Breast epithelium (tissue), 3 donors: ENCODE data around the gene OXA1L.

ENCODE experiments used
- CTCF ChIP-seq, 3 donors: fragments of 450-650 bp; IDR thresholded peaks; one replicate each; pipeline ENCODE4 v1.5.1; 2016 to 2017; ENCODE audit warnings: antibody characterized with exemption in 3 of 3, mild to moderate bottlenecking in 3 of 3, moderate library complexity in 3 of 3
- POLR2A ChIP-seq: fragments of 450-650 bp; IDR thresholded peaks from one replicate; pipeline ENCODE4 v1.6.1; 2016; ENCODE audit warnings: antibody characterized with exemption, mild to moderate bottlenecking, moderate library complexity
- POLR2AphosphoS5 ChIP-seq, 3 donors: sonication (generic); formaldehyde crosslinking; IDR thresholded peaks; one replicate each; pipeline ENCODE4 v1.6.1; 2017; ENCODE audit warnings: antibody characterized with exemption in 3 of 3

GRCh38 chr14:22800346-22800745 lies 33.9 kb downstream of the OXA1L start:
- TF ChIP-seq CTCF (IDR thresholded peaks at IDR 0.05) (no peak), POLR2A (no peak), POLR2AphosphoS5 (IDR thresholded peaks at IDR 0.05) (no peak)
